CD14-positive monocyte (primary cell): ENCODE data around the gene SSBP3. TPM values are rescaled to one million over a fixed set of nuclear protein-coding genes. Genes with fewer than 3 reads are reported as not detected.
A peak's percentile ranks its signal among the peaks of the same experiment; 100 is the strongest.

Experiments
- DNase-seq, 3 donors: peaks; one replicate each; pipeline ENCODE4 v3.0.0-alpha.2; 2011 to 2022
- H2AFZ ChIP-seq: 2 replicates; pipeline ENCODE4 v1.6.0; 2012; ENCODE audit warnings: mild to moderate bottlenecking, low read depth, low read length, inconsistent platforms; ENCODE audit not compliant: insufficient read depth, poor library complexity, severe bottlenecking
- H3K27ac ChIP-seq, 2 donors: 1 replicate in 1 of 2; 2 replicates in 1 of 2; pipeline ENCODE4 v1.5.1; 2012 to 2013; ENCODE audit warnings: low read length in 2 of 2, control low read depth in 1 of 2, inconsistent platforms in 1 of 2, low read depth in 1 of 2, mild to moderate bottlenecking in 1 of 2
- H3K27me3 ChIP-seq, 2 donors: one replicate each; pipeline versions ENCODE4 v1.6.0 to v1.6.1; 2011 to 2013; ENCODE audit warnings: low read length in 2 of 2; ENCODE audit not compliant: control insufficient read depth in 2 of 2, insufficient read depth in 2 of 2
- H3K36me3 ChIP-seq, 2 donors: replicated peaks in 1 of 2; 1 replicate in 1 of 2; 2 replicates in 1 of 2; pipeline versions ENCODE4 v1.5.1 to v1.6.1; 2012 to 2013; ENCODE audit warnings: low read length in 2 of 2, control low read depth in 1 of 2, inconsistent platforms in 1 of 2, mild to moderate bottlenecking in 1 of 2; ENCODE audit not compliant: insufficient read depth in 2 of 2, control insufficient read depth in 1 of 2
- H3K4me1 ChIP-seq, 2 donors: 1 replicate in 1 of 2; 2 replicates in 1 of 2; pipeline versions ENCODE4 v1.5.1 to v1.6.1; 2012 to 2013; ENCODE audit warnings: low read length in 2 of 2, control low read depth in 1 of 2, inconsistent platforms in 1 of 2, mild to moderate bottlenecking in 1 of 2, moderate library complexity in 1 of 2; ENCODE audit not compliant: insufficient read depth in 2 of 2, control insufficient read depth in 1 of 2
- H3K4me2 ChIP-seq: replicated peaks from 2 replicates; pipeline ENCODE3; 2012; ENCODE audit warnings: low read length, moderate library complexity, mild to moderate bottlenecking; ENCODE audit not compliant: poor library complexity, severe bottlenecking; ENCODE audit errors: extremely low read depth
- H3K4me3 ChIP-seq, 3 experiments: fragments of 200-600 bp in 1 of 3; sonication (generic) in 1 of 3; replicated peaks in 1 of 3; 1 replicate in 2 of 3; 2 replicates in 1 of 3; pipeline ENCODE4 v1.5.1; 2011 to 2013; ENCODE audit warnings: low read length in 3 of 3, mild to moderate bottlenecking in 3 of 3, control low read depth in 2 of 3, low read depth in 2 of 3, inconsistent platforms in 1 of 3, moderate library complexity in 1 of 3
- H3K79me2 ChIP-seq: 2 replicates; pipeline ENCODE4 v1.6.0; 2012; ENCODE audit warnings: mild to moderate bottlenecking, control low read depth, inconsistent platforms, low read length, moderate library complexity; ENCODE audit not compliant: insufficient read depth
- H3K9ac ChIP-seq: 2 replicates; pipeline ENCODE4 v1.6.0; 2017; ENCODE audit warnings: low read length, mild to moderate bottlenecking; ENCODE audit not compliant: insufficient read depth, poor library complexity, severe bottlenecking
- H3K9me3 ChIP-seq, 2 donors: replicated peaks in 1 of 2; 1 replicate in 1 of 2; 2 replicates in 1 of 2; pipeline versions ENCODE4 v1.5.1 to v1.6.1; 2012 to 2013; ENCODE audit warnings: low read length in 2 of 2, control low read depth in 1 of 2; ENCODE audit not compliant: control insufficient read depth in 1 of 2, insufficient read depth in 1 of 2
- H4K20me1 ChIP-seq: 2 replicates; pipeline ENCODE4 v1.6.0; 2012; ENCODE audit warnings: mild to moderate bottlenecking, low read length, control low read depth, moderate library complexity; ENCODE audit not compliant: insufficient read depth
- H3K27ac Mint-ChIP-seq, 7 donors: one replicate each; pipeline ENCODE4 v1.8.0; 2020; ENCODE audit warnings: mild to moderate bottlenecking in 7 of 7, mixed read lengths in 7 of 7, moderate library complexity in 6 of 7, inconsistent platforms in 2 of 7
- H3K27me3 Mint-ChIP-seq, 3 donors: one replicate each; pipeline ENCODE4 v1.8.0; 2021 to 2022; ENCODE audit warnings: low read depth in 3 of 3, mild to moderate bottlenecking in 3 of 3, mixed read lengths in 3 of 3, moderate library complexity in 3 of 3, inconsistent platforms in 1 of 3
- H3K36me3 Mint-ChIP-seq, 2 donors: one replicate each; pipeline ENCODE4 v1.8.0; 2020; ENCODE audit warnings: mixed read lengths in 2 of 2, inconsistent platforms in 1 of 2, mild to moderate bottlenecking in 1 of 2
- H3K4me1 Mint-ChIP-seq: one replicate; pipeline ENCODE4 v1.8.0; 2020; ENCODE audit warnings: mild to moderate bottlenecking, mixed read lengths
- H3K4me3 Mint-ChIP-seq, 2 donors: one replicate each; pipeline ENCODE4 v1.8.0; 2020; ENCODE audit warnings: mild to moderate bottlenecking in 2 of 2, mixed read lengths in 2 of 2, moderate library complexity in 1 of 2
- H3K9me3 Mint-ChIP-seq, 7 donors: one replicate each; pipeline ENCODE4 v1.8.0; 2020 to 2022; ENCODE audit warnings: mixed read lengths in 7 of 7, mild to moderate bottlenecking in 6 of 7, moderate library complexity in 6 of 7, inconsistent platforms in 2 of 7
- CTCF ChIP-seq: fragments of 200-600 bp; IDR thresholded peaks from one replicate; pipeline ENCODE4 v1.8.0; 2022; ENCODE audit warnings: antibody characterized with exemption, mild to moderate bottlenecking
- WGBS: methylation state at CpG from one replicate; pipeline ENCODE4 v1.1.5; 2013; ENCODE audit warnings: missing lambda C conversion rate; ENCODE audit not compliant: insufficient coverage; 5-methylcytosine and 5-hydroxymethylcytosine counted together
- intact Hi-C, 2 donors: fragments of 100-400 bp; cut with micrococcal nuclease; formaldehyde crosslinking; loops; one replicate each; pipeline versions ENCODE4 v1.15.0 to v1.15.1; 2023
- polyA plus RNA-seq, 3 donors: library from polyadenylated mRNA; depleted of rRNA in 1 of 3; unstranded in 2 of 3; stranded (reverse) in 1 of 3; fragments of 300-500 nt in 2 of 3; fragments of >200 nt in 1 of 3; fragmentation: Illumina TruSeq in 2 of 3; gene quantifications; 1 replicate in 2 of 3; 2 replicates in 1 of 3; pipeline ENCODE4 v1.2.3, GENCODE V29; 2012 to 2021

Gene SSBP3
- polyA plus RNA-seq, 3 donors = 4.1 to 30.7 (median 4.3) TPM

- Mint-ChIP-seq H3K27me3 (no peaks in the 10 kb centered on the region), H3K36me3 (peaks cover 17 to 19% of the 10 kb centered on the region in 2 donors), H3K4me3 (no peak overlapping the region), H3K27ac (peak overlapping the region in 1 of 7 donors; percentile 42), H3K9me3 (no peaks in the 10 kb centered on the region), H3K4me1 (peaks cover 3% of the 10 kb centered on the region)
- intact Hi-C loops = no loop called here
- Histone ChIP-seq H2AFZ (no peak overlapping the region), H3K9me3 (no peaks in the 10 kb centered on the region), H3K36me3 (peaks cover 2 to 21% of the 10 kb centered on the region in 2 donors), H3K79me2 (no peaks in the 10 kb centered on the region), H3K27me3 (no peaks in the 10 kb centered on the region), H3K9ac (no peak overlapping the region), H3K27ac (no peak overlapping the region), H3K4me2 (no peak overlapping the region), H4K20me1 (peaks cover 16% of the 10 kb centered on the region), H3K4me3 (no peak overlapping the region), H3K4me1 (peaks cover 4 to 5% of the 10 kb centered on the region in 2 donors)
- no peak for DNase-seq
- TF ChIP-seq CTCF = no peak
- 100% methylated on average over 3 of the region's 4 CpGs for WGBS
Observed at GRCh38 chr1:54277451-54278341, 128.5 kb downstream of the SSBP3 start.

- DNase-seq = no peak
- WGBS = 96% methylated on average over 7 of the region's 11 CpGs
- Histone ChIP-seq H3K9ac (no peak overlapping the region), H3K4me1 (no peaks in the 10 kb centered on the region), H2AFZ (no peak overlapping the region), H4K20me1 (peaks cover 9% of the 10 kb centered on the region), H3K4me3 (no peak overlapping the region), H3K27me3 (no peaks in the 10 kb centered on the region), H3K79me2 (no peaks in the 10 kb centered on the region), H3K36me3 (peaks cover 2 to 21% of the 10 kb centered on the region in 2 donors), H3K9me3 (no peaks in the 10 kb centered on the region), H3K27ac (no peak overlapping the region), H3K4me2 (no peak overlapping the region)
- no peak overlapping the region for H3K4me3 Mint-ChIP-seq
- TF ChIP-seq CTCF = no peak
- H3K27ac Mint-ChIP-seq = peak overlapping the region in 2 of 7 donors; percentile 42 to 71
- no peaks in the 10 kb centered on the region for H3K27me3 Mint-ChIP-seq
- no peaks in the 10 kb centered on the region for H3K9me3 Mint-ChIP-seq
- H3K36me3 Mint-ChIP-seq = peaks cover 17 to 19% of the 10 kb centered on the region in 2 donors
- intact Hi-C loops = no loop called here
- no peaks in the 10 kb centered on the region for H3K4me1 Mint-ChIP-seq
Observed at GRCh38 chr1:54276617-54277450, 129.4 kb downstream of the SSBP3 start.
